Nephron (organoid): ENCODE results near the gene RACGAP1.

Experiments
- H3K27ac Mint-ChIP-seq, 3 experiments: 2 replicates each; pipeline ENCODE4 v1.8.0; 2020; ENCODE audit warnings: mixed read lengths in 3 of 3, mild to moderate bottlenecking in 2 of 3, moderate library complexity in 1 of 3
- H3K27me3 Mint-ChIP-seq: 2 replicates; pipeline ENCODE4 v1.8.0; 2021; ENCODE audit warnings: low read depth, mild to moderate bottlenecking, moderate library complexity, mixed read lengths
- H3K36me3 Mint-ChIP-seq: 2 replicates; pipeline ENCODE4 v1.8.0; 2020; ENCODE audit warnings: low read depth, mixed read lengths
- H3K4me1 Mint-ChIP-seq: 2 replicates; pipeline ENCODE4 v1.8.0; 2020; ENCODE audit warnings: mixed read lengths
- H3K4me3 Mint-ChIP-seq, 3 experiments: 2 replicates each; pipeline ENCODE4 v1.8.0; 2020; ENCODE audit warnings: mild to moderate bottlenecking in 3 of 3, mixed read lengths in 3 of 3, moderate library complexity in 2 of 3
- H3K9me3 Mint-ChIP-seq: 2 replicates; pipeline ENCODE4 v1.8.0; 2020; ENCODE audit warnings: mixed read lengths
- TF ChIP-seq, protein P1 (sequence below), 3 experiments: fragments of 200-600 bp; sonication (generic); IDR thresholded peaks; one replicate each; pipeline ENCODE4 v1.5.0; 2021; ENCODE audit warnings: antibody characterized with exemption in 3 of 3; ENCODE audit not compliant: unreplicated experiment in 3 of 3

Gene RACGAP1

DNA sequence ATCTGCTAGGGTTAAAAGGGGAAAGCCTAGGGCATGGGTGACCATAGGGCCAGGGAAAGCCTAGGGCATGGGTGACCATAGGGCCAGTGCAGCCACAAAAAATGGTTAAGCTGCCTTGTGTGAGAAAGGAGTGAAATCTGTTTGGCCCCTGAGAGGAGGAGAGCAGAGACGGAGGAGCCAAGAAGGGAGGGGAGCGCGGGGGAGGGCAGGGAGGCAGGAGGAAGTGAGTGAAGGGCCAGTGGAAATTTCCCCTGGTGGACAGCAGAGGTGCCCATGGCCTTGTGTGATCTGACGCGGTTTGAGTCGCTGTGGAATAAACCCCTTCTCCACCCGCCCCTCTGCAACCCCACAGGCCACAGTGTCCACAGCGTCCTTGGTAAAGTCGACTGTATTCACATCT, 53.2 kb downstream of the RACGAP1 start:
- Mint-ChIP-seq H3K27me3 (peaks cover 17% of the 10 kb centered on the region), H3K4me1 (peaks cover 8% of the 10 kb centered on the region), H3K27ac (peak overlapping the region in 2 of 3 experiments; percentile 65 to 91), H3K4me3 (peak overlapping the region in 1 of 3 experiments; percentile 12), H3K36me3 (no peaks in the 10 kb centered on the region), H3K9me3 (no peaks in the 10 kb centered on the region)
- TF ChIP-seq, protein P1, sequence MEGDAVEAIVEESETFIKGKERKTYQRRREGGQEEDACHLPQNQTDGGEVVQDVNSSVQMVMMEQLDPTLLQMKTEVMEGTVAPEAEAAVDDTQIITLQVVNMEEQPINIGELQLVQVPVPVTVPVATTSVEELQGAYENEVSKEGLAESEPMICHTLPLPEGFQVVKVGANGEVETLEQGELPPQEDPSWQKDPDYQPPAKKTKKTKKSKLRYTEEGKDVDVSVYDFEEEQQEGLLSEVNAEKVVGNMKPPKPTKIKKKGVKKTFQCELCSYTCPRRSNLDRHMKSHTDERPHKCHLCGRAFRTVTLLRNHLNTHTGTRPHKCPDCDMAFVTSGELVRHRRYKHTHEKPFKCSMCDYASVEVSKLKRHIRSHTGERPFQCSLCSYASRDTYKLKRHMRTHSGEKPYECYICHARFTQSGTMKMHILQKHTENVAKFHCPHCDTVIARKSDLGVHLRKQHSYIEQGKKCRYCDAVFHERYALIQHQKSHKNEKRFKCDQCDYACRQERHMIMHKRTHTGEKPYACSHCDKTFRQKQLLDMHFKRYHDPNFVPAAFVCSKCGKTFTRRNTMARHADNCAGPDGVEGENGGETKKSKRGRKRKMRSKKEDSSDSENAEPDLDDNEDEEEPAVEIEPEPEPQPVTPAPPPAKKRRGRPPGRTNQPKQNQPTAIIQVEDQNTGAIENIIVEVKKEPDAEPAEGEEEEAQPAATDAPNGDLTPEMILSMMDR (IDR thresholded peaks at IDR 0.05; ENCODE audit: unreplicated experiment in 3 of 3) = no peak

DNA sequence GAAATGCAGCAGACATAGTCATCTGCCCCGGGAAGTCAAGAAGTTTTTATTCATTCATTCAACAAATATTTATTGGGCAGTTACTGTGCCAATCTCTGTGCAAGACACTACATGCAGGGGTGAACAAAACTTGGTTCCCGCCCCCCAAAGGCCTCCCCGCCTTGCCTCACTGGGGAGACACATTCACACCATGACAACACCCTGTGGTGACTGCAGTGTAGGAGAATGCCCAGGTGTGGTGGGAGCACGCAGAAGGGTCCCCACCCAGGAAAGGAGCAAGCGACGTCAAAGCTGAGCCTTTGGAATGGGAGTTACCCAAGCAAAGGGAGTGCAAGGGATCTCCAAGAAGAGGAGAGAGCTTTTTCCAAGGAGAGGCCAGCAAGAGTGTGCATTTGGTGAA, 54.2 kb downstream of the RACGAP1 start:
- Mint-ChIP-seq H3K27me3 (peaks cover 23% of the 10 kb centered on the region), H3K4me3 (no peak overlapping the region), H3K9me3 (no peaks in the 10 kb centered on the region), H3K4me1 (peaks cover 8% of the 10 kb centered on the region), H3K27ac (no peak overlapping the region), H3K36me3 (no peaks in the 10 kb centered on the region)
- TF ChIP-seq, protein P1 (IDR thresholded peaks at IDR 0.05; ENCODE audit: unreplicated experiment in 3 of 3) = no peak

DNA sequence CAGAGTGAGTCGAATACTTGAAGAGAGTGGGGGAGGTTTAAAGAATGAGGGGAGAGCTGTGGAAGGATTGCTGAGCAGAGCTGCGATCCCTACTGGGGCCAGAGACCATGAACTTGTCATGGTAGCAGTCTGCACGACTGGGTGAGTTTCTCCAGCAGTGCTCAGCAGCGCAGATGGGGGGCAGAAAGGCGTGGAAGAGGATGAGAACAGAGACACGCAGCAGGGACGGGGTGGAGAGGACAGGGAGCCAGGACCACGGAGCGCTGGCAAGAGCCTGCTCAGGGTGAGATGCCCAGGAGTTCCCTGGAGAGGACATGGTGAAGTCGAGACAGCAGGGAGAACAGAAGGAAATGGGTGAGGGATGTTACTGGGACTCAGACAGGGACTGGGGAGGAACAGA, 54.6 kb downstream of the RACGAP1 start:
- H3K27ac Mint-ChIP-seq = no peak overlapping the region
- no peaks in the 10 kb centered on the region for H3K9me3 Mint-ChIP-seq
- peaks cover 8% of the 10 kb centered on the region for H3K4me1 Mint-ChIP-seq
- H3K27me3 Mint-ChIP-seq = peaks cover 26% of the 10 kb centered on the region
- H3K4me3 Mint-ChIP-seq = no peak overlapping the region
- TF ChIP-seq, protein P1 (IDR thresholded peaks at IDR 0.05; ENCODE audit: unreplicated experiment in 3 of 3) = no peak
- H3K36me3 Mint-ChIP-seq = no peaks in the 10 kb centered on the region

DNA sequence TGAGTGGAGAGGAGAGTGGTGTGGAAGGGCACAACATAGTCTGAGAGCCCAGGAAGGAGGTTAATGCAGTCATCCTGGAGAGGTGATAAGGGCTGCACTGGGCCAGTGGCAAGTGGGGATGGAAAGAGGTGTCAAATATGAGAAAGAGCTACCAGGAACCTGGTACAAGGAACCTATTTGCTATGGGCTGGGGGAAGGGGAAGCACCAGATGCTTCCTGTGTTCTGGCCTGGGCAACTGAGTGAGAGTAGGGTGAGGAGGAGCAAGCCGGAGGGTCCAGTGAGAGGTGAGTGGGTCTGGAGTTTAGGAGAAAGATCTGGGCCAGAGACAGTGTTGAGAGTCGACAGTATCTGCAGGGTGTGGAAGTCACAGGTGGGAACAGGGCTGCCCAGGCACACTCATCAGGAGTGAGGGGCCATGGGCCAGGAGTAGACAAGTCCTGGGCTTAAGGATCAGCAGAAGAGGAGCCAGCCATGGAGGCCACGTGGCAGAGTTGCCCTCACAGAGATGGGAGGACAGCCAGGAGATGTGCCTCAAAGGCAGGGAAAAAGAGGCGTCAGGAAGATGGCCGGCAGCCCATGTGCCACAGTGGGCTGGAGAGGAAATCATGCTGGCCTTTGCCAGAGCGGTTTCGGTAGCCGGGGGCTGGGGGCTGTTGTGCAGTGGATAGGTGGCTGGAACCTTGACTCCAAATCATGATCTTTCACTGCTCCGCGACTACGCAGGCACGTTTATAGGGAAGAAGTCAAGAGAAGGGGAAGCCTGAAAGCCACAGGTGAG, 55.5 kb downstream of the RACGAP1 start:
- no peaks in the 10 kb centered on the region for H3K9me3 Mint-ChIP-seq
- peaks cover 31% of the 10 kb centered on the region for H3K27me3 Mint-ChIP-seq
- no peak overlapping the region for H3K4me3 Mint-ChIP-seq
- no peaks in the 10 kb centered on the region for H3K36me3 Mint-ChIP-seq
- H3K4me1 Mint-ChIP-seq = peaks cover 5% of the 10 kb centered on the region
- H3K27ac Mint-ChIP-seq = no peak overlapping the region
- TF ChIP-seq, protein P1 (IDR thresholded peaks at IDR 0.05; ENCODE audit: unreplicated experiment in 3 of 3) = no peak

DNA sequence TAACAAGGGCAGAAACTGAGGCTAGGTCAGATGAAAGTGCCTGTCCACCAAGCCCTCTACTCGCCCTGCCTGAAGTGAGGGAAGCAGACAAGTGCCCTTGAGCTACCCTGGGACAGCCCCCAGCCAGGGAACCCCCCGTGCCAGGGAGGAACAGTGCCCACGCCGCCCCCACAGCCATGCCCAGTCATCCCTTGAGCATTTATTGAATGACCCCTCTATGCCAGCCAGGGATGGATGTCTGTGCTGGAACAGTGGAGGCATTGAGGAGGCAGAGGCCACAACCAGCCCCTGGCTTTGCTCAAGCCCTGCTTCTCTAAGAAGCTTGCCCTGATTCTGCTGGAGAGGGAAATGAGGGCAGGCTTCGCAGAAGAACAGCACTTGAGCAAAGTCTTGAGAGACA, 56.3 kb downstream of the RACGAP1 start:
- Mint-ChIP-seq H3K27ac (no peak overlapping the region), H3K4me3 (no peak overlapping the region), H3K9me3 (no peaks in the 10 kb centered on the region), H3K27me3 (peaks cover 37% of the 10 kb centered on the region), H3K36me3 (no peaks in the 10 kb centered on the region), H3K4me1 (no peaks in the 10 kb centered on the region)
- TF ChIP-seq, protein P1 (IDR thresholded peaks at IDR 0.05; ENCODE audit: unreplicated experiment in 3 of 3) = no peak

DNA sequence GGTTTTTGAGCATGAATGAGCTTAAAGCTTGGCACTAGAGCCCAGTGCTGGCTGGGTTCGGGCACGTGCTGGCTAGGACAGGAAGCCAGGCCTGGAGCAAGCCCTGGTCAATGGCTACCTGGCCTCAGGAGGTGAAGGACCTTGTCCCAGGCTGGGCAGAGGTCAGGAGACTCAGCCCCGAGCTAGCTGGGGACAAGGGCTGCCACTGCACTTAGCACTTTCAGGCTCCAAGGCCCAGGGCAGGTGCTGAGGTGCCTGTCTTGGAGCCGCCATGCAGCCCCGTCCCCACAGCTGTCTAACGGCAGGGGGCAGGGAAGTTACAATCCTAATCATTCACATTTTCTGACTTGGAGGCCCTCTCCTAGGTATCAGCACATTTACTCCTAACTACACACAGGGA, 56.8 kb downstream of the RACGAP1 start:
- TF ChIP-seq, protein P1 (IDR thresholded peaks at IDR 0.05; ENCODE audit: unreplicated experiment in 3 of 3) = no peak
- no peaks in the 10 kb centered on the region for H3K36me3 Mint-ChIP-seq
- no peaks in the 10 kb centered on the region for H3K4me1 Mint-ChIP-seq
- no peak overlapping the region for H3K4me3 Mint-ChIP-seq
- no peak overlapping the region for H3K27ac Mint-ChIP-seq
- no peaks in the 10 kb centered on the region for H3K9me3 Mint-ChIP-seq
- H3K27me3 Mint-ChIP-seq = peaks cover 43% of the 10 kb centered on the region
